Activated naive CD4-positive, alpha-beta T cell treated with anti-CD3 and anti-CD28 coated beads, Interleukin-2, amount 50 U/mL, for 16 hours (primary cell): ENCODE results near the gene SERGEF.

Source experiments
- DNase-seq: peaks from one replicate; pipeline ENCODE4 v3.0.0-alpha.2; 2020

SERGEF gene

DNA sequence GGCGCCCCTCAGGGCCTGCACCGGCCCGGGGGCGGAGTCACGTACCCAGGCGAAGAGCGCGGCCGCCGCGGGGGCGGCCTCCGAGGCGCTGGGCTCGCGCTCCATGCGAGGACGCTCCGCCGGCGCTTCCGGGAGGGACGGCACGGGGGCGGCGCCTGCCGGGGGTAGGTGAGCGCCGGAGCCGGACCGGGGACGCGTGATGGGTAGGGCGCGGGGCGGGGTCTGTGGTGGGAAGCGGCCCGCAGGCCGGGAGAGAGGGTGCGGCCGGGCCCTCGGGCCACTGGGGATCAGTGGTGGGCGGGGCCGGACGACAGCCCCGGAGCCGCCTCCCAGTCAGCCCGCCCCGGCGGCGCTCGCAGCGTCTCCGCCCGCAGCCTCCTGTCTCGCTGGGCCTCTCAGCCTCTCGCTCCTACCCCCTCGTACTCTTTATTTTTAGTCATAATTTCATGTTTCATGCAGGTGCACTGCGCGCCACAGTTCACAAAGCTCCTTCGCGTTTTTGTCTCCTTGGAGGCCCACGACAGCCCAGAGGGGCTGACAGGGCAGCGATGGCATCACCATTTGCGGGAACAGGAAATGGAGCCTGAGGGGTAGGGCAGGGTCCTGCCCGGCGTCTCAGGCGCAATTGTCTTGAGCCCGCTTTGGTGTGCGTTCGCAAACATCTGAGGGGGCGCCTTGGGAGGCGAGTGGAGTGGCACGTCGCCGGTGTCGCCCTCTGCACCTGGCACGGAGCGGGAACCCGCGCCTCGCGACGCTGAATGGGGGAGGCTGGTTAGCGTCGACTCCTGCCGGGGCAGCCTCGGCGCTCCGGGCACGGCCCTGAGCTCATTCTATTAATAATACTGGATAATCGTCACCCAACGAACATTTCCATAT, at the start of gene SERGEF:
Gene SERGEF, minus strand, starts transcription at position 142 of the 876 bp plus-strand sequence. Its CDS starts 37 bp downstream, at position 105.
- peak; percentile 89 for DNase-seq

GRCh38 chr11:18061351-18061750, 48.5 kb upstream of the SERGEF start:
- DNase-seq = no peak

DNA sequence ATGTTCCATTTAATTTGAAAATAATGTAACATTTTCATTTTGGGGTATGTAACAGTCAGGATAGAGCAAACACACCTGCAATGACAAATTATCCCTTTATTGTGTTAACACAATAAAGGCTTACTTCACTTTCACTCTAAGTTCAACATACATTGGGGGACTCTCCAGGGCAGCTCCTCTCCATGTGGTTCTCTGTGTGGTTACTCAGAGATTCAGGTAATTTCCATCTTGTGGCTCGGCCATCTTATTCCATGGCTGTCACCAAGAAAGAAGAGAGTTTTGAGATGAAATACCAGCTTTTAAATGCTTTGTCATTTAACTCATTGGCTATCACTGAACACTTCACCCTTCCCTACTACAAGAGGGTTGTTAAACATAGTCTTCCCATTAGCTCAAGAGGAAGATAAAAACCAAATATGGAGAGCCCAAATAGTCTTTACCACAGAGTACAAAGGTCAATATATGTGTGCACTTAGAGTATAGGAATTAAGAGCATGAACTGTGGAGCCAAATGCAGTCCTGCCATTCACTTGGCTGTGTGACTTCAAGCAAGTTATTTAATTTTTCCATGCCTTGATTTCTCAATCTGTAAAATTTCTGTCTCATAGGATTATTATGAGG, 43.8 kb upstream of the SERGEF start:
- DNase-seq = no peak

DNA sequence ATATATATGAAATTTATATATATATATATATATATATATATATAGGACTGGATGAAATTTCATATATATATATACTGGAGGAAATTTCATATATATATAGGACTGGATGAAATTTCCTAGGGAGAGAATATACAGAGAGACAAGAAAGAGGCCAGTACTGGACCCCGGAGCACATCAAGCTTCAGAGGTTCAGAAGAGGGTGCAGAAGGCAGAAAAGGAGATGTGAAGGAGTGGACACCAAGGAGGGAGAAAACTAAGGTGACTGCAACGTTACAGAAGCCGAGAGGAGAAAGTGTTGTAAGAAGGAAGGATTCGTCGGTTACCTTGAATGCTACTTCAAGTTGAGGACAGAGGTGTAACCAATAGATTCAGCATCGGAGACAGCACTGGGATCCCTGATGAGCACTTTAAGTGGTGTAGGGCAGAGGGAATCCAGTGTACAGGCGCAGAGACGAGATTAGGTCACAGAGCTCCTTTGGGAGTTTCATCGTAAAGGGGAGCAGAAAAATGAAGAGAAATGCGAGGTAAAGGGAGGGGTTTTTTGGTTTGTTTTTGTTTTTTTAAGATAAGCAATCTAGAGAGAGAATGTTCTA, 41.8 kb upstream of the SERGEF start:
- DNase-seq = no peak

GRCh38 chr11:18050848-18051247, 38.0 kb upstream of the SERGEF start:
- DNase-seq = no peak

DNA sequence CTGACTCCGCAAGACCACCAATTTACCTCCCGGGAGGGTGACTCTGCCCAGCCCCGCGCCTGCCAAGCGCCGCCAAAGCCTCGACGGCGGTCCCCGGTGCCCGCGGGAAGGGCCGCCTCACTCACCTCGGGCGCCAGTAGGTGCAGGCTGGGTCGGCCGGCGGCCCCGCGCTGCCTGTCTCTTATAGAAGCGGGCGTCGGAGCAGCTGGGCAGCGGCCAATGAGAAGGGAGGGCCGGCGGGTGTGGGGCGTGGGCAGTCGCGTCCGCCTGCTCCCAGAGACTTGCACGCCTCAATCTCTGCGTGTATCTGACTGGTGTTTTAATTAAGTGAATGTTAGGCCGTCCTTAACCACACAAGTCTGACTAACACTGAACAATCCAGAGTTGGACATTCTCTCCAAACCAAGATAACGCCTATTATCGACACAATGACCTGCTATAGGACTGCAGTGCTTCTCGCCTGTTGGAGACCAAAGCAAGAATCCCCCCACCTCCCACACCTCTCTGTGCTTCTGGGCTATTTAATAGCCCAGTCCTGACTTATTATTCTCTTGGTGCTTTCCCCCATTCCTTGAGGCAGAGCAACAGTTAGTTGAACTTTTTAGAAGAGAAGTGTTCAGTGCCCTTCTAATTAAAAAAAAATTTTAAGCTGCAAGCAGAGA, 33.4 kb upstream of the SERGEF start, which contains the start of gene TPH1:
Gene TPH1, minus strand, starts transcription at position 154 of the 662 bp plus-strand sequence. CDS start 5,507 bp downstream, outside the sequence.
- no peak for DNase-seq

DNA sequence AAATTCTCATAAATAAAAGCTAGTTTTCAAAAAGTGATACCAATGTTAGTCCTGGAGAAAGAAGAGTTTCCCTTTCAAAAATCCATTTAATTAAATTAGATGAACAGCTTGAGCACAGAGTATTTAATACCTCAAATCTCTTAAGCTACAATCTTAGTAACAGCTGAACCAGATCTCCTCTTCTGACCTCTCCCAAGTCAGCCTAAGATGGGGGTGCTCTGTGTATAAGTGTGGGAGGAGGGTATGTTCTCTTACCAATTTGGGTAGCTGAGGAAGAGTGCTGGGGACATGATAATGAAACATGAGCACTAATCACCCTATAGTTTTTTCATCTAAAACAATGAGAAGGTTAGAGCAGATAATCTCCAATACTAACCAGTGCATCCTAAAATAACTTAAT, 23.6 kb upstream of the SERGEF start:
- no peak for DNase-seq

GRCh38 chr11:18027475-18027874, 14.6 kb upstream of the SERGEF start:
- DNase-seq = no peak

DNA sequence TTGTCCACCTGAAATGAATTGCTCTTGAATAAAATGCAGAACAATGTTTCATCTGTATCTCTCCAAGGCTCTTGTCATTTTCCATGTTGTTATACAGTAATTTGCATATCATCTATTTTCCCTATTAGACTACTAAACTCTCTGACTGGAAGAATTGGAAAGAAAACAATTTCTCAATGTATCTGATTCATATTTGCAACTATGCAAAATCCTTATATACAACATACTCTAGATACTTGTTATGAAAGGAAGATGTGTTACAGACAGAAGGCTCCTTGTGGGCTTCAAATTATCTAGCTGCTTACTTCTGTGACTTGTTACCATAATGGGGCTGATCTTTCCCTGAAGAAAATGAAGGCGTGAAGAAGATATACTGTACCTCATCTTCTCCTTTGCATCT, 9.6 kb upstream of the SERGEF start:
- no peak for DNase-seq

DNA sequence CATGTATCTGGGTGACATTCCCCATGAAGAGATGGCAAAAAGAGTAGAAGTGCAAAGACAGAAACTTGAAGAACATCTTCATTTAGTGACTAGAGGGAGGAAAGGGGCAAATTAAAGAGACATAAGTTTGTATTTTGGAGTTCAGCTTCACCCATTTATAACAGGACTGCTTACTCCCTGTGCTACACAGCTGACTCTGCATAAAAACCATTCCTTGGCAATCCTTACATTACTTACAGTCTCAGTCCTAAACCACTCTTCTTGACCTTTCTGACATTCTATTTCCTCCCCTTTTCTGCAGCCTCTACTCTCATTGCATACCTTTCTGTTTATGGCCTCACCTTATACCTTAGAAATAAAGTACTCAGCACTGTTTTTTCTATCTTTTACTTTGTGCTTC, 6.8 kb upstream of the SERGEF start:
- no peak for DNase-seq

- DNase-seq = no peak
These were observed 3.9 kb upstream of the SERGEF start for GRCh38 chr11:18016789-18017188.

DNA sequence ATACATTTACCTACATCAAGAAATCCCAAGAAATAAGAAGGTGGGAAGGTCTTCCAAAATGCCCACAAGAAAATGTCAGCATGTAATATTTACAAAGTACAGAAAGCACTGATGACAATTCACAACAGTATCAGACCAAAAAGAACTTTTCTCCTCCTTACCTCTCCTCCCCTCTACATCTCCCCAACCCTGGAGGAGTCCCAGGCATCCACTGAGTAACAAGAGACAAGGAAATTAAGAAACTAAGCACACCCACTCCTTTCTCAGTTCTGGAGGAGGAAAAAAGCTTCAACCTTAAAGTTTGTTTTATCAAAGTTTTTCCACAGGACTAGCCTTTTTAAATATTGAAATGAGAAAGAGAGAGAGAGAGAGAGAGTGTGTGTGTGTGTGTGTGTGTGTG, 2.0 kb upstream of the SERGEF start:
- no peak for DNase-seq

DNA sequence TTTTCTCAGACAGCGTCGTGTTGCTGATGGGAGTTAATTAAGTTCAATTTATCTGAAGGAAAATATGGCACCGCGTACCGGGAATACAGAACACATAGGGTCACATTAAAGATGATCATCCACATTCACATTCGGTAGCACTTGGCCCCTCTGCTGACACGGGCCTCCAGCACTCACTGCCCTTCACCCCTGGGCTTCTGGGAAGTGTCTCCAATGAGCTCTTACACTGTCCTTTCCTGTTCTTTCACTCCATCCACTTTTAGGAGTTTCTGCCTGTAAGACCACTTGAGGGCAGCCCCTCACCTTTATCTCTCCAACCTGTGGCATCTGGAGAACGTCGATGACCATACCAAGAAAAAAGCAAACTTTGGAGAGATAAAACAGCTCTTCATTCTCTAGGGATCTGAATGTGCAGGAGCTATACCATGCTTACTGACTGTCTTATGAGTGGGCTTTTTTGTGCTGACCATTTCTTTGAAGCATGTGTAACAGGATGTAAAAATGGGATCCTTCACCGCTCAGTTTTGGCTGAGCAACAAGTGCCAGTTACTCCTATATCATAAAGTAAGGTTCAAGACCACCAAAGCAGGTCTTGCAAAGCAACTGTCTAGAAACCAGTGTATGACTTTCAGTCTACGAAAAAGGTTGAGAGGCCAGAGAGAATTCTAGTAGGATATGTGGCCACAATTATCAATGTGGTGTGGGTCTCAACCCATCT, 1.1 kb upstream of the SERGEF start:
- no peak for DNase-seq

- DNase-seq = peak; percentile 20
These were observed 533 bp downstream of the SERGEF start for GRCh38 chr11:18012122-18012905.

- DNase-seq = no peak
These were observed 1.2 kb downstream of the SERGEF start for GRCh38 chr11:18011633-18012032.

- no peak for DNase-seq
These were observed 1.8 kb downstream of the SERGEF start for GRCh38 chr11:18010977-18011586.

- DNase-seq = no peak
These were observed 2.7 kb downstream of the SERGEF start for GRCh38 chr11:18010121-18010670.

- DNase-seq = no peak
These were observed 7.3 kb downstream of the SERGEF start for GRCh38 chr11:18005376-18006129.

- no peak for DNase-seq
These were observed 11.7 kb downstream of the SERGEF start for GRCh38 chr11:18001191-18001590.

GRCh38 chr11:18000760-18001159, 12.1 kb downstream of the SERGEF start:
- DNase-seq = no peak
